IPS-15b (cell line): ENCODE results near the gene SAXO1.

Source experiments
- H3K27me3 ChIP-seq: one replicate; pipeline ENCODE4 v1.6.1; 2013; ENCODE audit warnings: low read length; ENCODE audit not compliant: control insufficient read depth, insufficient read depth
- H3K36me3 ChIP-seq: one replicate; pipeline ENCODE4 v1.6.1; 2013; ENCODE audit warnings: low read length; ENCODE audit not compliant: control insufficient read depth, insufficient read depth
- H3K4me1 ChIP-seq: one replicate; pipeline ENCODE4 v1.6.1; 2013; ENCODE audit warnings: mild to moderate bottlenecking, low read length; ENCODE audit not compliant: control insufficient read depth, insufficient read depth
- H3K4me3 ChIP-seq: one replicate; pipeline ENCODE4 v1.5.1; 2013; ENCODE audit warnings: low read depth, low read length
- H3K9ac ChIP-seq: one replicate; pipeline ENCODE4 v1.6.1; 2013; ENCODE audit warnings: low read depth, mild to moderate bottlenecking, low read length
- H3K9me3 ChIP-seq: one replicate; pipeline ENCODE4 v1.6.1; 2013; ENCODE audit warnings: mild to moderate bottlenecking, low read length; ENCODE audit not compliant: control insufficient read depth, insufficient read depth

Gene SAXO1, protein sequence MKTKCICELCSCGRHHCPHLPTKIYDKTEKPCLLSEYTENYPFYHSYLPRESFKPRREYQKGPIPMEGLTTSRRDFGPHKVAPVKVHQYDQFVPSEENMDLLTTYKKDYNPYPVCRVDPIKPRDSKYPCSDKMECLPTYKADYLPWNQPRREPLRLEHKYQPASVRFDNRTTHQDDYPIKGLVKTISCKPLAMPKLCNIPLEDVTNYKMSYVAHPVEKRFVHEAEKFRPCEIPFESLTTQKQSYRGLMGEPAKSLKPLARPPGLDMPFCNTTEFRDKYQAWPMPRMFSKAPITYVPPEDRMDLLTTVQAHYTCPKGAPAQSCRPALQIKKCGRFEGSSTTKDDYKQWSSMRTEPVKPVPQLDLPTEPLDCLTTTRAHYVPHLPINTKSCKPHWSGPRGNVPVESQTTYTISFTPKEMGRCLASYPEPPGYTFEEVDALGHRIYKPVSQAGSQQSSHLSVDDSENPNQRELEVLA

DNA sequence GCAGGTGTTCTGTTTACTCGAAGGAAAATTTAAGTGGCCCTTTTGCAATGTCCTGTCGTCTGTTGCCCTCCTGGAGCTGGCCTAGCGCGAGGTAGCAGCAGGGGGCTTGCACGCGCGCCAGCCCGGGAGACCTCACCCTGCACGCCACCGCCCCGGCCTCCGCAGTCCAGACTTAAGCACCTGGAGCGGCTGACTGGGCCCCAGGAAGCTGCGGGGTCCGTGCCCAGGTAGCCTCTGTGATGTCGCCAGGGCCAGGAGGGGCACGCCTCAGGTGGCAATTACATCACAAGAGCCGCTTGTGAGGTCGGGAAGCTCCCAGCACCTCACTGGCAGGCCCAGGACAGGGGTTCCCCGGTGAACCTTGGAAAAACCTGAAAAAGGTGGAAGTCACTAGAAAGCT is at the start of gene SAXO1:
Gene SAXO1, minus strand, starts transcription at position 195 of the 400 bp plus-strand sequence. CDS start 301 bp downstream, outside the sequence.
- Histone ChIP-seq H3K9ac (no peak within 1 kb of the TSS), H3K4me1 (no peaks in the 10 kb centered on the region), H3K9me3 (no peaks in the 10 kb centered on the region), H3K4me3 (no peak within 1 kb of the TSS), H3K27me3 (no peaks in the 10 kb centered on the region), H3K36me3 (no peaks in the 10 kb centered on the region)

DNA sequence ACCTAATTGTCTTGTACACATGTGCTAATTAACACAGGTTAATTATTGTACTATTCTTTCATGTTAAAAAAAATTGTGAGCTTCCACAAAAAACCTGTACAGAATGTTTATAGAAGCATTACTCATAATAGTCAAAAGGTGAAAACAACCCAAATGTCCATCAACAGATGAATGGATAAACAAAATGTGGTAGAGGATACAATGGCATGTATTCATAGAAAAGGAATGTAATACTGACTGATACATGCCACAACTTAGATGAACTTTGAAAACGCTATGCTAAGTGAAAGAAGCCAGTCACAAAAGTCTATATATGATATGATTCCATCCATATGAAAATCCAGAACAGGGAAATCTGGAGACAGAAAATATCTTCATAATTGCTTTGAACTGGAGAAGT is 41.8 kb upstream of the SAXO1 start:
- Histone ChIP-seq H3K9ac (no peak overlapping the region), H3K27me3 (no peaks in the 10 kb centered on the region), H3K4me1 (no peaks in the 10 kb centered on the region), H3K9me3 (no peaks in the 10 kb centered on the region), H3K4me3 (no peak overlapping the region), H3K36me3 (peaks cover 24% of the 10 kb centered on the region)

DNA sequence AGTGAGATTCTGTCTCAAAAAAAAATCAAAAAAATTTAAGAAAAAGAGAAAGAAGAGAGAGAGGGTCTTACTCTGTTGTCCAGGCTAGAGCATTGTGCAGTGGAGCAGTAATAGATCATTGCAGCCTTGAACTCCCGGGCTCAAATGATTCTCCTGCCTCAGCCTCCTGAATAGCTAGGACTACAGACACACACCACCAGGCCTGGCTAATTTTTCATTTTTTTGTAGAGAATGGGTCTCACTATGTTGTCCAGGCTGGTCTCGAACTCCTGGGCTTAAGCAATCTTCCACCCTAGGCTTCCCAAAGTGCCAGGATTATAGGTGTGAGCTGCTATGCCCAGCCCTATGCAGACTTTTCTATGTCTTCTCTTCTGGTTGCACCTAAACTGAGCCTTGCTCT is 41.2 kb upstream of the SAXO1 start:
- no peaks in the 10 kb centered on the region for H3K4me1 ChIP-seq
- peaks cover 29% of the 10 kb centered on the region for H3K36me3 ChIP-seq
- H3K9me3 ChIP-seq, result no peaks in the 10 kb centered on the region
- H3K27me3 ChIP-seq, result no peaks in the 10 kb centered on the region
- H3K4me3 ChIP-seq, result no peak overlapping the region
- no peak overlapping the region for H3K9ac ChIP-seq

DNA sequence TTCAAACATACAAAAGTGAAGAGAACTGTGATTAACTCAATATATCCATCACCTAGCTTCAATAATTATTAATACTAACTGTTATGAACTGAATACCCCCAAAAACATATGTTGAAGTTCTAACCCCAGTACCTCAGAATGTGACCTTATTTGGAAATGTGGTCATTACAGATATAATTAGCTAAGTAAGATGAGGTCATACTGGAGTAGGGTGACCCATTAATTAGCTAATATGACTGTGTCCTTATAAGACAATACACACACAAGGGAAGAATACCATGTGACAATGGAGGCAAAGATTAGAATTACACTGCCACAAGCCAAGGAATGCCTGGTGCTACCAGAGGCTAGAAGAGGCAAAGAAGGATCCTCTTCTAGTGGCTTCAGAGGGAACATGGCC is 24.0 kb upstream of the SAXO1 start:
- Histone ChIP-seq H3K36me3 (peaks cover 11% of the 10 kb centered on the region), H3K4me1 (peaks cover 7% of the 10 kb centered on the region), H3K9me3 (no peaks in the 10 kb centered on the region), H3K27me3 (no peaks in the 10 kb centered on the region), H3K4me3 (no peak overlapping the region), H3K9ac (no peak overlapping the region)

DNA sequence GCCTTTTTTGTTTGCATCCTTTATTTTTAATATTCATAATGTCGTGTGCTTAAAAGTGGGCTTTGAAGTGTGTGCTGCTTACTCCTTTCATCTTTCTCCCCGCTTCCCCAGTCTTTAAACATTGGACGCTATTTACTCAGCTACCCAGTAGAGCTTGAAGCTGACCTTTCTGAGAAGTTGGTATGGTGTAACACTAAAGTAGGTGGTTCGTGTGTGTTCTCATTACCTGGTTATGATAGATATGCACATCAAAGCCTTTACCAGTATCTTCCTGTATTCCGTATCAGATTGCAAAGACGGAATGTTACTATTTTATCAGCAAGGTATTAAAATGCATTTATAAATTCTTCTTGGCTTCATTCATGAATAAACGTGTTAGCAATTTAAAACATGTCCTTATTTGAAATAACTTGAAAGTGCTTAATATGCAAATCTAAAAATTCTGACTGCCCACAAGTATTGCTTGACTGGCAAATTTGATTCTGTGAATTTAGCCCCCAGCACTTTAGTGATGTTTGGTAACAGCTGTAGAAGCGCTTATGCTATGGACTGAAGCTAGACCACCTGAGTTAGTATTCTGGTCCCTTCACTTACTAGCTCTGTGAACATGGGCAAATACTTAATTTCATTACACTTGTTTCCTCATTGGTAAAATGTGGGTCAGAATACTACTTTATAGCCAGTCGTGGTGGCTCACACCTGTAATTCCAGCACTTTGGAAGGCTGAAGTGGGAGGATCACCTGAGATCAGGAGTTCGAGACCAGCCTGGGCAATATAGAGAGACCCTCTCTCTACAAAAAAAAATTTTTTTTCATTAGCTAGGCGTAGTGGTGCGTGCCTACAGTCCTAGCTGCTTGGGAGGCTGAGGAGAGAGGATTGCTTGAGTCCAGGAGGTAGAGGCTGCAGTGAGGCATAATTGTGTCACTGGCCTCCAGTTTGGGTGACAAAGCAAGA is 17.9 kb upstream of the SAXO1 start:
- peak overlapping the region; percentile 95 for H3K4me3 ChIP-seq
- H3K27me3 ChIP-seq, result no peaks in the 10 kb centered on the region
- no peaks in the 10 kb centered on the region for H3K36me3 ChIP-seq
- no peaks in the 10 kb centered on the region for H3K9me3 ChIP-seq
- H3K4me1 ChIP-seq, result peaks cover 7% of the 10 kb centered on the region
- no peak overlapping the region for H3K9ac ChIP-seq

DNA sequence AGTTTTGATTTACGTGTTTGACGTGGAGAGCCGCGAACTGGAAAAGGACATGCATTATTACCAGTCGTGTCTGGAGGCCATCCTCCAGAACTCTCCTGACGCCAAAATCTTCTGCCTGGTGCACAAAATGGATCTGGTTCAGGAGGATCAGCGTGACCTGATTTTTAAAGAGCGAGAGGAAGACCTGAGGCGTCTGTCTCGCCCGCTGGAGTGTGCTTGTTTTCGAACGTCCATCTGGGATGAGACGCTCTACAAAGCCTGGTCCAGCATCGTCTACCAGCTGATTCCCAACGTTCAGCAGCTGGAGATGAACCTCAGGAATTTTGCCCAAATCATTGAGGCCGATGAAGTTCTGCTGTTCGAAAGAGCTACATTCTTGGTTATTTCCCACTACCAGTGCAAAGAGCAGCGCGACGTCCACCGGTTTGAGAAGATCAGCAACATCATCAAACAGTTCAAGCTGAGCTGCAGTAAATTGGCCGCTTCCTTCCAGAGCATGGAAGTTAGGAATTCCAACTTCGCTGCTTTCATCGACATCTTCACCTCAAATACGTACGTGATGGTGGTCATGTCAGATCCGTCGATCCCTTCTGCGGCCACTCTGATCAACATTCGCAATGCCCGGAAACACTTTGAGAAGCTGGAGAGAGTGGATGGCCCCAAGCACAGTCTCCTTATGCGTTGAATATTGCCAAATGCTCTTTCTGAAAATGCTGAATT is 17.1 kb upstream of the SAXO1 start:
- Histone ChIP-seq H3K4me1 (peaks cover 7% of the 10 kb centered on the region), H3K36me3 (no peaks in the 10 kb centered on the region), H3K27me3 (no peaks in the 10 kb centered on the region), H3K9me3 (no peaks in the 10 kb centered on the region), H3K4me3 (peak overlapping the region; percentile 95), H3K9ac (peak overlapping the region; percentile 89)

DNA sequence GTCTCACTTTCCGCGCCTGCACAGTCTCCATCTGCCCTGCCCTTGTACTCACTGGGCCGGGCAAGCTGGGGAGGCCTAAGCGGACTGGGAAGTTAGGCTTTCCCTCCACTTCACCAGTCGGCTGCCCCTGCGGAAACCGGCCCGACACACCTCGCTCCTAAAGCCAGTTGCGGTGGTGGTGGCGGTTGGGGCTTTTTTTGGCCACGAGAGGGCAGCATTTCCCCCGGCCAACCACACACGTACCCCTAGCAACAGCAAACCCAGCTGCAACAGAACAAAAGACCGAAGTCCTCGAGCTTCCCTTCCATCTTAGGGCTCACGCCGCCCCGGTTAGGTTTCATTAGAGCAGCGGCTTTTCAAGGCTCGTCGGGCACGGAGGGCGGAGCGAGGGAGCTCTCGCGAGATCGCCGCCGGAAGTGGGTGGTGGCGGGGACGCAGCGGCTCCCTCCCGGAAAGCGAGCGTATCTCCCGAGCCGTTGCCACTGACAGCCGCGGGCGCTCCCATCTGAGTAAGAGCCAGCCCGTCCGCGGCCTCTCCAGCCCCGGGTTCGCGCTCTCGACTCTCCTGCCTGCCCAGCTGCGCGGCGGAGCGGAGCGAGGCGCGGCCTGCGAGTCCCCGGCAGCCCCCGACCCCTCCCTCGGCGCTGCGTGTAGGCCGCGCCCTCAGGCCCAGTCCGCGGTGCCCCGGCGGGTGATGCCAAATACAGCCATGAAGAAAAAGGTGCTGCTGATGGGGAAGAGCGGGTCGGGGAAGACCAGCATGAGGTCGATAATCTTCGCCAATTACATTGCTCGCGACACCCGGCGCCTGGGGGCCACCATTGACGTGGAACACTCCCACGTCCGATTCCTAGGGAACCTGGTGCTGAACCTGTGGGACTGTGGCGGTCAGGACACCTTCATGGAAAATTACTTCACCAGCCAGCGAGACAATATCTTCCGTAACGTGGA is 16.2 kb upstream of the SAXO1 start, which contains the start of gene RRAGA:
Gene RRAGA, plus strand, starts transcription at position 462 of the 951 bp plus-strand sequence. Its CDS starts 233 bp downstream, at position 695.
- H3K4me1 ChIP-seq, result peaks cover 7% of the 10 kb centered on the region
- H3K4me3 ChIP-seq, result peak within 1 kb of the TSS; percentile 95
- peak within 1 kb of the TSS; percentile 89 for H3K9ac ChIP-seq
- H3K27me3 ChIP-seq, result no peaks in the 10 kb centered on the region
- no peaks in the 10 kb centered on the region for H3K36me3 ChIP-seq
- H3K9me3 ChIP-seq, result no peaks in the 10 kb centered on the region

DNA sequence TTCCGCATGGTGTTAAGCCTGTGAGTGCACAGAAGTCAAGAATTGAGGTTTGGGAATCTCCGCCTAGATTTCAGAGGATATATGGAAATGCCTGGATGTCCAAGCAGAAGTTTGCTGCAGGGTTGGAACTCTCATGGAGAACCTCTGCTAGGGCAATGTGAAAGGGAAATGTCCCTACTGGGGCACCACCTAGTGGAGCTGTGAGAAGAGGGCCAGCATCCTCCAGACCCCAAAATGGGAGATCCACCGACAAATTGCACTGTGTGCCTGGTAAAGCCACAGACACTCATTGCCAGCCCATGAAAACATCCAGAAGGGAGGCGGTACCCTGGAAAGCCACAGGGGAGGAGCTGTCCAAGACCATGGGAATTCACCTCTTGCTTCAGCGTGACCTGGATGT is 3.6 kb upstream of the SAXO1 start:
- Histone ChIP-seq H3K9me3 (no peaks in the 10 kb centered on the region), H3K9ac (no peak overlapping the region), H3K36me3 (no peaks in the 10 kb centered on the region), H3K4me3 (no peak overlapping the region), H3K27me3 (no peaks in the 10 kb centered on the region), H3K4me1 (no peaks in the 10 kb centered on the region)

DNA sequence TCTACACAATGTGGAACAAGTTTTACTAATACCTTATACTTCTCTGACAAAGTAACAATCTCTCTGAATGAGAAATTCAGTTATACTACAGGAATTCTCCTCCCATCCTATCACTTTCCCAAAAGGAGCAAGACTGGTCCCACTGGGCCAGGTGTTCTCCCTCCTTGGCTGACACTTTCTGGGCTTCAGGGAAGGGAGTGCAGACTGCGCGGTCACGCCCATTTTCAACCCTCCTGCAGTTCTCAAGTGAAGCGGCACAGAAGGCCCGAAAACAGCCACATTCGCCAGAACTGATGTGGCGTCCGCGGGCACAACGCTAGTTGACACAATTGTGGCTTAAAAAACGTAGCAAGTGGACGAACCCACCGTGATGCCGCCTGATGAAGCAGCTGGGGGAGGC is 603 bp downstream of the SAXO1 start:
- no peaks in the 10 kb centered on the region for H3K36me3 ChIP-seq
- no peak overlapping the region for H3K9ac ChIP-seq
- no peaks in the 10 kb centered on the region for H3K9me3 ChIP-seq
- H3K4me3 ChIP-seq, result no peak overlapping the region
- H3K27me3 ChIP-seq, result no peaks in the 10 kb centered on the region
- H3K4me1 ChIP-seq, result no peaks in the 10 kb centered on the region

DNA sequence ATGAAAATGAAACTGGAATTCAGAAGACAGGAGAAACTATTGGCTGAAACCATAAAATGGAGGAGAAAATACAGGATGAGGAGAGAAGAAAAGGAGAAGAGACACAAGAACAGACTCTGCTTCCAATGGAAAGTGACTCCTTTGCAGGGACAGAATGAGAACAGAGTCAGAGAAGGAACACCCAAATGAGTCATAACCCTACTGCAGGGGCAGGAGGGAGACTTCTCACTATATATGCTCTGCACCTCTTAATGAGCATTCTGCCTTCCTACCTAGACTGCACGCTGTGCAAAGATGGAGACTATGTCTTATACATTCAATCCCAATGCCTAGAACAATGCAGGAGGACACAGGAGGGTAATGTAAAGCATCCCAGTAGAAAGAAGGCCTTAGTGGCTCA is 2.1 kb downstream of the SAXO1 start:
- Histone ChIP-seq H3K4me3 (no peak overlapping the region), H3K9ac (no peak overlapping the region), H3K36me3 (no peaks in the 10 kb centered on the region), H3K4me1 (no peaks in the 10 kb centered on the region), H3K9me3 (no peaks in the 10 kb centered on the region), H3K27me3 (no peaks in the 10 kb centered on the region)
